Loucy (cell line): ENCODE results near the gene PRXL2B.

ENCODE experiments used
- H2AFZ ChIP-seq: fragments of 200-600 bp; sonication (generic); 2 replicates; pipeline ENCODE4 v1.6.0; 2016; ENCODE audit warnings: antibody characterized with exemption, mild to moderate bottlenecking, low read length, moderate library complexity
- H3F3A ChIP-seq: fragments of 200-600 bp; 2 replicates; pipeline ENCODE4 v1.6.0; 2016; ENCODE audit warnings: antibody characterized with exemption, low read depth, mild to moderate bottlenecking
- H3K27me3 ChIP-seq: fragments of 200-600 bp; sonication (generic); 2 replicates; pipeline ENCODE4 v1.6.1; 2014; ENCODE audit warnings: low read length, mild to moderate bottlenecking; ENCODE audit not compliant: insufficient read depth, poor library complexity, severe bottlenecking
- H3K36me3 ChIP-seq: fragments of 200-600 bp; sonication (generic); 2 replicates; pipeline ENCODE4 v1.6.1; 2016; ENCODE audit warnings: low read length; ENCODE audit not compliant: insufficient read depth
- H3K4me1 ChIP-seq: fragments of 200-600 bp; sonication (generic); 2 replicates; pipeline ENCODE4 v1.5.1; 2014; ENCODE audit warnings: low read length, mild to moderate bottlenecking; ENCODE audit not compliant: insufficient read depth, poor library complexity, severe bottlenecking
- H3K4me2 ChIP-seq: fragments of 200-600 bp; sonication (generic); 2 replicates; pipeline ENCODE4 v1.6.0; 2014; ENCODE audit warnings: antibody characterized with exemption, low read length, low read depth, mild to moderate bottlenecking; ENCODE audit not compliant: poor library complexity, severe bottlenecking
- H3K4me3 ChIP-seq: fragments of 200-600 bp; sonication (generic); 2 replicates; pipeline ENCODE4 v1.5.1; 2014; ENCODE audit warnings: low read length, mild to moderate bottlenecking, mixed read lengths; ENCODE audit not compliant: poor library complexity, severe bottlenecking
- H3K79me2 ChIP-seq: fragments of 200-600 bp; sonication (generic); 2 replicates; pipeline ENCODE4 v1.6.1; 2014; ENCODE audit warnings: low read length; ENCODE audit not compliant: insufficient read depth
- H3K9ac ChIP-seq: fragments of 200-600 bp; sonication (generic); 2 replicates; pipeline ENCODE4 v1.6.0; 2014; ENCODE audit warnings: mild to moderate bottlenecking, low read depth, low read length, moderate library complexity; ENCODE audit not compliant: poor library complexity, severe bottlenecking
- H3K9me2 ChIP-seq: fragments of 200-600 bp; sonication (generic); replicated peaks from 2 replicates; pipeline ENCODE4 v1.6.1; 2016; ENCODE audit warnings: low read depth, low read length, mixed read lengths
- H3K9me3 ChIP-seq: fragments of 200-600 bp; sonication (generic); 2 replicates; pipeline ENCODE4 v1.6.1; 2014; ENCODE audit warnings: mild to moderate bottlenecking, antibody characterized with exemption, low read length, low read depth; ENCODE audit not compliant: insufficient read depth
- H4K20me1 ChIP-seq: fragments of 200-600 bp; sonication (generic); 2 replicates; pipeline ENCODE4 v1.6.0; 2014; ENCODE audit warnings: antibody characterized with exemption, low read length, mild to moderate bottlenecking; ENCODE audit not compliant: insufficient read depth, poor library complexity, severe bottlenecking
- EZH2phosphoT487 ChIP-seq: fragments of 200-600 bp; IDR thresholded peaks from 2 replicates; pipeline ENCODE4 v1.6.1; 2018; ENCODE audit warnings: antibody characterized with exemption, mild to moderate bottlenecking, moderate library complexity, borderline replicate concordance
- TF ChIP-seq, protein P1 (sequence below): fragments of 200-600 bp; sonication (generic); conservative IDR thresholded peaks from 2 replicates; pipeline ENCODE4 v1.5.1; 2014; ENCODE audit warnings: mild to moderate bottlenecking, antibody characterized with exemption, low read length

The PRXL2B gene

DNA sequence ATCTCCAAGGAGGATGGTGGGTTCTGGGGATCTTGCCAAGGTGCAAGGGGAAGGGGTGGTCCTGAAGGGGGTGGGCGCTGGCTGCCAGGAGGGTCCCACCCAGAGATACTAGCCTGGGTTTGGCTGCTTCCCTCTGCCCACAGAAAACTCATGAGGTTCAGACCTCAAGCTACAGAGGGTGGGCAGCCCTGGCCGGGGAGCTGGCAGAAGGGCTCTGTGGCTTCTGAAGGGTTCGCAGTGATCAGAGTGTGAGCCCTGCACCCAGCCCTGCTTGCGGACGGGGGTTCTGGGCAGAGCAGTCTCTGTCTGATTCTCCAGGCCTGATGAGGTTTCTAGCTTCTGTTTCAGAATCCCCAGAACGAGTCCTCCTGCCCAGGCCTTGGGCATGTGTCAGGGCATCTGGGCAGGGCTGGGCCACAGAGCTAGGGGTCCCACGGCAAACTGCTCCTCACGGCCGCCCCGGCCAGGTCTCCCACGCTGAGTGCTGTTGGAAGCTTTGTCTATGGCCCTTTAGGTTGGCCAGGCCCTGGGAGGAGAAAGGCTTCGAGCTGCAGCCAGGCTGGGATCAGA is 46.9 kb downstream of the PRXL2B start:
- Histone ChIP-seq H3K9me2 (no peaks in the 10 kb centered on the region), H3K9me3 (peaks cover 26% of the 10 kb centered on the region), H3K9ac (no peak overlapping the region), H3K4me2 (no peak overlapping the region), H4K20me1 (no peaks in the 10 kb centered on the region), H3K79me2 (no peaks in the 10 kb centered on the region), H3K4me1 (no peaks in the 10 kb centered on the region), H3K27me3 (no peaks in the 10 kb centered on the region), H2AFZ (no peak overlapping the region), H3K36me3 (no peaks in the 10 kb centered on the region), H3K4me3 (no peak overlapping the region), H3F3A (no peaks in the 10 kb centered on the region)
- TF ChIP-seq, protein P1, sequence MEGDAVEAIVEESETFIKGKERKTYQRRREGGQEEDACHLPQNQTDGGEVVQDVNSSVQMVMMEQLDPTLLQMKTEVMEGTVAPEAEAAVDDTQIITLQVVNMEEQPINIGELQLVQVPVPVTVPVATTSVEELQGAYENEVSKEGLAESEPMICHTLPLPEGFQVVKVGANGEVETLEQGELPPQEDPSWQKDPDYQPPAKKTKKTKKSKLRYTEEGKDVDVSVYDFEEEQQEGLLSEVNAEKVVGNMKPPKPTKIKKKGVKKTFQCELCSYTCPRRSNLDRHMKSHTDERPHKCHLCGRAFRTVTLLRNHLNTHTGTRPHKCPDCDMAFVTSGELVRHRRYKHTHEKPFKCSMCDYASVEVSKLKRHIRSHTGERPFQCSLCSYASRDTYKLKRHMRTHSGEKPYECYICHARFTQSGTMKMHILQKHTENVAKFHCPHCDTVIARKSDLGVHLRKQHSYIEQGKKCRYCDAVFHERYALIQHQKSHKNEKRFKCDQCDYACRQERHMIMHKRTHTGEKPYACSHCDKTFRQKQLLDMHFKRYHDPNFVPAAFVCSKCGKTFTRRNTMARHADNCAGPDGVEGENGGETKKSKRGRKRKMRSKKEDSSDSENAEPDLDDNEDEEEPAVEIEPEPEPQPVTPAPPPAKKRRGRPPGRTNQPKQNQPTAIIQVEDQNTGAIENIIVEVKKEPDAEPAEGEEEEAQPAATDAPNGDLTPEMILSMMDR = no peak
- no peak for TF ChIP-seq EZH2phosphoT487

DNA sequence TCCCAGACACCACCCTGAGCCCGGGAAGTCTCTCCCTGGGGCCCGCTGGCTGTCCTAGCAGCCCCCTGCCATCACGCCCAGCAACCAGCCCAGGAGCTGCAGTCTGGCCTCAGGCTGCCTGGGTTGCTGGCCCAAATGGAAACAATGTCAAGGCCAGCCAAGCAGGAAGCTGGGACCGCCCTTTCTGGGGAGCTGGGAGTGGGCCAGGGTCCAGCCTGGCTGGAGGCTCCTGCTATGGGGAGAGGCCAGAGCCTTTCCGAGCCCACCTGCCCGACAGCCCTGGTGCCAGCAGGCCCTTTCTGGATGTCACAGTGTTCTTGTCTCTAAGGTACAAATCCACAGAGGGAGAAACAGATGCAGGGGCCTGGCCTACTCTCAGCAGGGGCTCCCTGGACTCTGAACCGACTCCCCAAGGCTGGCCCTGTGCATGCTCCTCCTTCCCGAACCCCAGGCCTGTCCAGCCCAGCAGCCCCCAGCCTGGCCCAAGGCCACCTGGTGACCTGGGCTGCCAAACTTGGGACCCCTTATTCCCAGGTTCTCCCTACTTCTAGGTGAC is 47.4 kb downstream of the PRXL2B start:
- Histone ChIP-seq H3K27me3 (no peaks in the 10 kb centered on the region), H4K20me1 (no peaks in the 10 kb centered on the region), H3K4me3 (no peak overlapping the region), H3K79me2 (no peaks in the 10 kb centered on the region), H3K4me2 (no peak overlapping the region), H2AFZ (no peak overlapping the region), H3F3A (no peaks in the 10 kb centered on the region), H3K4me1 (no peaks in the 10 kb centered on the region), H3K36me3 (no peaks in the 10 kb centered on the region), H3K9me3 (peaks cover 26% of the 10 kb centered on the region), H3K9me2 (no peaks in the 10 kb centered on the region), H3K9ac (no peak overlapping the region)
- TF ChIP-seq, protein P1 = no peak
- no peak for TF ChIP-seq EZH2phosphoT487

DNA sequence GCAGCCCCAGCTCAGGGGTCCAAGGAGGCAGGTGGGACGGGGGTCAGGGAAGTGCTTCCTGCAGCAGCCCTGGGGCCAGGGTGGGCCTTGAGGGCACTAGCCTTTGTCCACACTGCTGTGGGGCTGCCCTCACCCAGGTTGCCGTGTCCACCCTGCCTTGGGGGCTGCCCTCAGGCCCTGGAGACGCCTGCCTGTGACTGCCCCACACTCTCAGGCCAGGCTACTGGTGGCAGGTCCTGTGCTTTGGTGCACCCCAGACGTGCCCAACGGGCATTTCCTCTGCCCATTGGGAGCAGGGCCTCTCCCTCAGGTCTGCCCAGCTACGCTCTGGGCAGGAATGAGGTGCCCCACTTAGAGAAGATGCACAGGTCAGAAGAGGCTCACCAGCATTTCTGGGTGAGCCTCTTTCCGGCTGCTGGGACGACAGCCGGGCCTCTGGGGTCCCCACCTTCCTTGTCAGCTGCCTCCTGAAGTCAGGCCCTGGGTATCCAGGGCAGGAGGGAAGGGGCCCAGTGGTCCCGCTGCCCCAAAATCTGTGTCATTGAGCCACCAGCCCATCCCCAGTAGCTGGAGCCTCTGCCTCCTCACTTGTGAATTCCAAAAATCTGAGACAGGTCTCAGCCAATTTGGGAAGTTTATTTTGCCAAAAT is 48.9 kb downstream of the PRXL2B start:
- no peak overlapping the region for H3K4me3 ChIP-seq
- TF ChIP-seq EZH2phosphoT487 = no peak
- TF ChIP-seq, protein P1 = no peak
- H3K9me2 ChIP-seq = no peaks in the 10 kb centered on the region
- peaks cover 20% of the 10 kb centered on the region for H3K9me3 ChIP-seq
- no peaks in the 10 kb centered on the region for H3K79me2 ChIP-seq
- no peak overlapping the region for H2AFZ ChIP-seq
- no peaks in the 10 kb centered on the region for H3K36me3 ChIP-seq
- H3K4me1 ChIP-seq = no peaks in the 10 kb centered on the region
- no peaks in the 10 kb centered on the region for H3K27me3 ChIP-seq
- no peak overlapping the region for H3K4me2 ChIP-seq
- no peak overlapping the region for H3K9ac ChIP-seq
- no peaks in the 10 kb centered on the region for H3F3A ChIP-seq
- H4K20me1 ChIP-seq = no peaks in the 10 kb centered on the region
